NCI-H460 (cell line): ENCODE results near the gene MORN1. TPM values are rescaled to one million over a fixed set of nuclear protein-coding genes. Genes with fewer than 3 reads are reported as not detected.

Source experiments
- total RNA-seq: library from RNA; depleted of rRNA; stranded (reverse); fragments of >200 nt; shearing (Covaris generic); gene quantifications from 2 replicates; pipeline ENCODE4 v1.2.3, GENCODE V29; 2014; rRNA removed

MORN1 gene
- total RNA-seq, 1 experiment from 2014 or later: 12.2 TPM

Other genes starting within 250 kb of the MORN1 start
- gene FAAP20, start 196.8 kb downstream of the MORN1 start, total RNA-seq: 29.1 and 39.3 TPM in 2 replicates
- gene SKI, start 163.2 kb downstream of the MORN1 start, total RNA-seq: 5.6 and 9.1 TPM in 2 replicates
- gene RER1, start 287 bp upstream of the MORN1 start, total RNA-seq: 80.9 and 108 TPM in 2 replicates
- 19.7 and 20.3 TPM in 2 replicates for gene PEX10, start 21.0 kb upstream of the MORN1 start, total RNA-seq
- not detected in 2 replicates for gene PLCH2, start 84.7 kb upstream of the MORN1 start, total RNA-seq
- 9.5 and 12.5 TPM in 2 replicates for gene PANK4, start 135.0 kb upstream of the MORN1 start, total RNA-seq
- not detected in 2 replicates for gene HES5, start 138.7 kb upstream of the MORN1 start, total RNA-seq
- gene TNFRSF14, start 164.8 kb upstream of the MORN1 start, total RNA-seq: 1.5 and 2.5 TPM in 2 replicates
- gene PRXL2B, start 195.2 kb upstream of the MORN1 start, total RNA-seq: 4.7 and 7.2 TPM in 2 replicates
- gene MMEL1, start 241.5 kb upstream of the MORN1 start, total RNA-seq: 0.25 TPM in 1 of 2 replicates, not detected in the other